Parathyroid adenoma (tissue), 2 donors: ENCODE measurements around the gene IVD.
A peak's percentile ranks its signal among the peaks of the same experiment; 100 is the strongest.

Experiments
- H2AFZ ChIP-seq: fragments of 300-600 bp; sonication (generic); one replicate; pipeline ENCODE4 v1.7.0; 2017; ENCODE audit warnings: antibody characterized with exemption, mild to moderate bottlenecking
- H3K27ac ChIP-seq: fragments of 300-600 bp; sonication (generic); one replicate; pipeline ENCODE4 v1.7.0; 2017
- H3K27me3 ChIP-seq: fragments of 300-600 bp; sonication (generic); one replicate; pipeline ENCODE4 v1.7.0; 2017; ENCODE audit warnings: low read length; ENCODE audit not compliant: control insufficient read depth, insufficient read depth
- H3K36me3 ChIP-seq: fragments of 300-600 bp; sonication (generic); one replicate; pipeline ENCODE4 v1.7.0; 2017; ENCODE audit warnings: low read length; ENCODE audit not compliant: control insufficient read depth, insufficient read depth
- H3K4me1 ChIP-seq: fragments of 300-600 bp; sonication (generic); one replicate; pipeline ENCODE4 v1.7.0; 2017; ENCODE audit warnings: control low read depth
- H3K4me2 ChIP-seq: fragments of 300-600 bp; sonication (generic); one replicate; pipeline ENCODE4 v1.7.0; 2017; ENCODE audit warnings: low read length
- H3K4me3 ChIP-seq: fragments of 300-600 bp; sonication (generic); one replicate; pipeline ENCODE4 v1.7.0; 2017; ENCODE audit warnings: low read depth, low read length
- H3K79me2 ChIP-seq: fragments of 300-600 bp; sonication (generic); one replicate; pipeline ENCODE4 v1.7.0; 2017; ENCODE audit warnings: control low read depth
- H3K9ac ChIP-seq: fragments of 300-600 bp; sonication (generic); one replicate; pipeline ENCODE4 v1.7.0; 2017; ENCODE audit warnings: mild to moderate bottlenecking
- H3K9me3 ChIP-seq: fragments of 300-600 bp; sonication (generic); one replicate; pipeline ENCODE4 v1.7.0; 2017; ENCODE audit warnings: low read length; ENCODE audit not compliant: control insufficient read depth
- TF ChIP-seq, protein P1 (sequence below): fragments of 300-600 bp; sonication (generic); IDR thresholded peaks from one replicate; pipeline ENCODE4 v1.7.0; 2017; ENCODE audit warnings: antibody characterized with exemption, mild to moderate bottlenecking
- donor health status: primary hyperparathyroidism.

The IVD gene

GRCh38 chr15:40469776-40470390 is 64.3 kb downstream of the IVD start:
- no peaks in the 10 kb centered on the region for H3K27me3 ChIP-seq
- H3K9ac ChIP-seq, result no peak overlapping the region
- peak overlapping the region; percentile 82 for H3K27ac ChIP-seq
- H3K4me3 ChIP-seq, result peak overlapping the region; percentile 34
- peak overlapping the region; percentile 59 for H3K4me2 ChIP-seq
- H3K9me3 ChIP-seq, result no peaks in the 10 kb centered on the region
- no peaks in the 10 kb centered on the region for H3K36me3 ChIP-seq
- TF ChIP-seq, protein P1, sequence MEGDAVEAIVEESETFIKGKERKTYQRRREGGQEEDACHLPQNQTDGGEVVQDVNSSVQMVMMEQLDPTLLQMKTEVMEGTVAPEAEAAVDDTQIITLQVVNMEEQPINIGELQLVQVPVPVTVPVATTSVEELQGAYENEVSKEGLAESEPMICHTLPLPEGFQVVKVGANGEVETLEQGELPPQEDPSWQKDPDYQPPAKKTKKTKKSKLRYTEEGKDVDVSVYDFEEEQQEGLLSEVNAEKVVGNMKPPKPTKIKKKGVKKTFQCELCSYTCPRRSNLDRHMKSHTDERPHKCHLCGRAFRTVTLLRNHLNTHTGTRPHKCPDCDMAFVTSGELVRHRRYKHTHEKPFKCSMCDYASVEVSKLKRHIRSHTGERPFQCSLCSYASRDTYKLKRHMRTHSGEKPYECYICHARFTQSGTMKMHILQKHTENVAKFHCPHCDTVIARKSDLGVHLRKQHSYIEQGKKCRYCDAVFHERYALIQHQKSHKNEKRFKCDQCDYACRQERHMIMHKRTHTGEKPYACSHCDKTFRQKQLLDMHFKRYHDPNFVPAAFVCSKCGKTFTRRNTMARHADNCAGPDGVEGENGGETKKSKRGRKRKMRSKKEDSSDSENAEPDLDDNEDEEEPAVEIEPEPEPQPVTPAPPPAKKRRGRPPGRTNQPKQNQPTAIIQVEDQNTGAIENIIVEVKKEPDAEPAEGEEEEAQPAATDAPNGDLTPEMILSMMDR, result no peak
- no peaks in the 10 kb centered on the region for H3K4me1 ChIP-seq
- H2AFZ ChIP-seq, result peak overlapping the region; percentile 83
- no peaks in the 10 kb centered on the region for H3K79me2 ChIP-seq

DNA sequence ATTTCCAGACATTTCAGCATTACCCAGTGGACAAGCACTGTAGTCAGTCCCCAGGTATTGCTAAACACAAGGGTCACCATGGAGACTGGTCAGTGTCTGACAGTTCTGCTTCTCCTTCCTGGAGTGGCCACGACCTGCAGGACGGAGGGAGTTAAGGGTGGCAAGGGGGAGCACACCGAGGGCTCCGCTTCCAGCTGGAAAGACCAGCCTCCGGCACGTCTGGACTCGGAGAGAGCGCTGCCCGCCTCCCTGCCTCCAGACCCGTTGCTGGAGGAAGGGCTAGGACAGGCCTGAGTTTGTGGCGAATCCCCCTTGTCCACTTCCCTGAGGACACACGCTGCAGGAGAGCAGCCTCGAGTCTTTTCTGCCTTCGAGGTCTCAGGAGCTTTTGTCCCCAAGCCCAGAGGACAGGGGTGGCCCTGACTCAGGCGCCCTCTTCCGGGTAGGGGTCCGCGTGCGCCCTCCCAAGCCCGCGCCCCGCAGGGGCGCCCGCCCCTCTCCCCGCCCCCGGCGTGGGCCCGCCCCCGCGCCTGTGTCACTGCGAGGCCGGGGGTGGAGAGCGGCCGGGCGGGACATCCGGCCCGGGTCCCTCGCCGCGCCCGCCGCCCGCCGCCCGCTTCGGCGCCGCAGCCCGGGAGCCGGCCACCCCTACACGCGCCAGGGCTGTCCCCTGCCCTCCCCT is 65.0 kb downstream of the IVD start, which contains the start of gene CHST14:
Gene CHST14, plus strand, starts transcription at position 562 of the 682 bp plus-strand sequence. CDS start 230 bp downstream, outside the sequence.
- Histone ChIP-seq H3K79me2 (no peaks in the 10 kb centered on the region), H3K9me3 (no peaks in the 10 kb centered on the region), H3K9ac (peak within 1 kb of the TSS; percentile 19), H3K27ac (peak within 1 kb of the TSS; percentile 82), H3K27me3 (no peaks in the 10 kb centered on the region), H3K36me3 (no peaks in the 10 kb centered on the region), H3K4me3 (peak within 1 kb of the TSS; percentile 69), H3K4me2 (peak within 1 kb of the TSS; percentile 96), H3K4me1 (no peaks in the 10 kb centered on the region), H2AFZ (peak within 1 kb of the TSS; percentile 83)
- TF ChIP-seq, protein P1, result no peak
